ENCODE measurements around the gene PLTP.
"Not testable (repeated sequence)": the region's sequence is repeated elsewhere in the genome, so short reads cannot be mapped to it uniquely, and the experiment has no call there.

The PLTP gene

GRCh38 chr20:45911486-45912343, at the start of gene PLTP:
TSS of gene PLTP (minus strand) at chr20:45912155. CDS start at chr20:45911452, 703 bp downstream.
- DNase-seq (ENCODE audit: low read depth in 2 of 2), result no peak

DNA sequence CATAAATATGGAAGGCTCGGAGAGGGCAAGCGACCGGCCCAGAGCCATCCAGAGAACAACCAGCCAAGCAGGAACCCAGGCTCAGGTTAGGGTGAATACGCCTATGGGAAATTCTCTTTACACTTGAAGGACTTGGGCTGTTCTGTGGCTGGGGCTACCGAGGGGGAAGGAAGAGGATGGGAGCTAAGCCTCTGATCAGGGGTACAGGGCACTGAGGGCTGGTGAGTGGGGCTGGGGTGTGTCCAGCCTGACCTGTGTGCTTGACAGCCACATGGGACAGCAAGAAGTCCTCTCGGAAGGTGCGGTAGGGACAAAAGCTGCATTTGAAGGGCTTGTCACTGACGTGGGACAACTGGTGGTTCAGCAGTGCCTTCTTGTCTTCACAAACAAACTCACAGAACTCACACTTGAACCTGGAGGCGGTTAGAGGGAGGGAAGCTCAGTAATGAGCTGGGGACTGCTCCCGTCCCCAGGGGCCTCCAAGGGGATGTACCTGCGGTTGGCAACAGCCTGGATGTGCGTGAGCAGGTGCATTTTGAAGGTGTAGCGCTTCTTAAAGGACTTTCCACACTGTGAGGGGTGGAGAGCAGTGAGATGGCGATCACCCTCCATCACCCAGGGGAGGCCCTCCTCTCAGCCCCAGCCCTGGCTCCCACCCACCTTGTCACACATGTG, 48.1 kb upstream of the PLTP start:
- no peak for DNase-seq (ENCODE audit: low read depth in 2 of 2)

DNA sequence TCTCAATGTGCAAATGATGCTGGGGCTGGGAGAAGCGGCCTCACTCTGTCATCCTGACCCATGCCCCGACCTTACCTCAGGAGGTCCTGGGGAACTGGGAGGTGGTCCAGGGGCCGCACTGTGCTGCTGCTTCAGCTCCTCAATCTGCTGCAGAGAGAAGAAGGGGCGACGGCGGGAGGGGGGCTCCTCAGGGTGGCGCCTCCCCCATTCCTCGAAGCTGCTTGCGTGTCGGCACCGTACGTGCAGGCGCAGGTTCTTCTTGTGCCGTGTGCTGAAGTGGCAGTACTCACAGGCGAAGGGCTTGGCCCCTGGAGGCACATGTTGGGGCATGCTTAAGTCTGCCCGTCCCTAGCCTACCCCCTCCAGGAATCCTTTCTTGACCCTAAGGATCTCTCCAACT, 47.2 kb upstream of the PLTP start:
- DNase-seq (ENCODE audit: low read depth in 2 of 2), result no peak

DNA sequence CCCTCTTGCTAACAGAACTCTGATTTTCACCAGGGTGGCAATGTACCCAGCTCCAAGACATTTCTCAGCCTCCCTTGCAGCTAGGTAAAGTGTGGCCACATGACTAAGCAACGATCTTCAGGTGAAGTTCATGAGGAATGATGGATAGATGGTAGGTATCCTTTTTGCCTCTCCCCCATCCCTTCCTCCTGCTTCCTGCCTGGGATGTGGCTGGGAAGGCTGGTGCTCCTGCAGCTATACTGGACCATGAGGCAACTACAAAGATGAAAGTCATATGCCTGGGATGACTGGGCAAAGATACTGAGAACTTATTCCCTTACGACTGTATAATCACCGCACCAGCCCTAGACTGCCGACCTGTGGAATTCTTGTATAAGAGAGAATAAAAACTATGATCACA, 46.6 kb upstream of the PLTP start:
- DNase-seq (ENCODE audit: low read depth in 2 of 2), result no peak

GRCh38 chr20:45957021-45957941, 45.3 kb upstream of the PLTP start:
- DNase-seq (ENCODE audit: low read depth in 2 of 2), result no peak

DNA sequence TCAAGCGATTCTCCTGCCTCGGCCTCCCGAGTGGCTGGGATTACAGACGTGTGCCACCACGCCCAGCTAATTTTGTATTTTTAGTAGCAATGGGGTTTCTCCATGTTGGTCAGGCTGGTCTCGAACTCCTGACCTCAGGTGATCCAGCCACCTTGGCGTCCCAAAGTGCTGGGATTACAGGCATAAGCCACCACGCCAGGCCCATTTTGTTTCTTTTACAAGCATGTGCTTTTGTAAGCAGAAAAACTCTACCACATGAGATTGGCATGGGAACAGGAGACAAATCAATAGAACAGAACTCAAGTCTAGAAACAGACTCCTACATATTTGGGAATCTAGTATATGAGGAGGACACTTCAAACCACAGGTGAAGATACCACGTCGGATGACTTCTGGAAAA, 44.4 kb upstream of the PLTP start:
- not testable (repeated sequence) for DNase-seq (ENCODE audit: low read depth in 2 of 2)

DNA sequence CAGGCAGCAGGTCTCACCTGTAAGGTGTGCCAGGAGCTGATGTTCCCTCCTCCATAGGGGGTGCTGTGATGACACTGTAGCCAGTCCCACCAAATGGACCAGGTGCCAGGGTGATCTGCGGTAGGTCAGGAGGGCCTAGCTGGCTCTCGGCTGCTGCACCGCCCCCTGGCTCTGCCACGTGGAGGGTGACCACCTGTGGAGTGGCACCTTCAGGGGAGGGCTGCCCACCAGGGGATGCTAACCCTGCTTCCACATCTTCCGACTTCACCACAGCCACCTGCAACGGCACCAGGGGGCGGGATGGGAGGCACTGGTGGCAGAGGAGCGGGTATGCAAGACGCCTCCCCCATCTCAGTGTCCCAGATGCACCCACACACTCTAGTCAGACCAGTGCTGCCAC, 41.7 kb upstream of the PLTP start:
- DNase-seq (ENCODE audit: low read depth in 2 of 2), result no peak

GRCh38 chr20:45952861-45953260, 40.9 kb upstream of the PLTP start:
- DNase-seq (ENCODE audit: low read depth in 2 of 2), result no peak

GRCh38 chr20:45951925-45952834, 40.2 kb upstream of the PLTP start:
- DNase-seq (ENCODE audit: low read depth in 2 of 2), result no peak

DNA sequence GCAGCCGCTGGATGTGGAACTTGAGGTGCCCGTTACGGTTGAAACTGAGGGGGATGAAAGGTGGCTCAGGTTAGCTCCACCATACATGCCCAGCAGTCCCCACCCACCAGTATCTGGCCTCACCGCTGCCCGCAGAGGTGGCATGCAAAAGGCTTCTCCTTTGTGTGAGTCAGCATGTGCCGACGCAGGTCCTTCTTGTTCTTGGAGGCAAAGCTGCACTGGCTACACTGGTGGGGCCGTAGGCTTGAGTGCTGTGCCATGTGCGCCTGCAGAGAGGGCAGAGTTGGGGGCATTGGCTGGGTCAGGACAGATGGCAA, 38.3 kb upstream of the PLTP start:
- no peak for DNase-seq (ENCODE audit: low read depth in 2 of 2)

DNA sequence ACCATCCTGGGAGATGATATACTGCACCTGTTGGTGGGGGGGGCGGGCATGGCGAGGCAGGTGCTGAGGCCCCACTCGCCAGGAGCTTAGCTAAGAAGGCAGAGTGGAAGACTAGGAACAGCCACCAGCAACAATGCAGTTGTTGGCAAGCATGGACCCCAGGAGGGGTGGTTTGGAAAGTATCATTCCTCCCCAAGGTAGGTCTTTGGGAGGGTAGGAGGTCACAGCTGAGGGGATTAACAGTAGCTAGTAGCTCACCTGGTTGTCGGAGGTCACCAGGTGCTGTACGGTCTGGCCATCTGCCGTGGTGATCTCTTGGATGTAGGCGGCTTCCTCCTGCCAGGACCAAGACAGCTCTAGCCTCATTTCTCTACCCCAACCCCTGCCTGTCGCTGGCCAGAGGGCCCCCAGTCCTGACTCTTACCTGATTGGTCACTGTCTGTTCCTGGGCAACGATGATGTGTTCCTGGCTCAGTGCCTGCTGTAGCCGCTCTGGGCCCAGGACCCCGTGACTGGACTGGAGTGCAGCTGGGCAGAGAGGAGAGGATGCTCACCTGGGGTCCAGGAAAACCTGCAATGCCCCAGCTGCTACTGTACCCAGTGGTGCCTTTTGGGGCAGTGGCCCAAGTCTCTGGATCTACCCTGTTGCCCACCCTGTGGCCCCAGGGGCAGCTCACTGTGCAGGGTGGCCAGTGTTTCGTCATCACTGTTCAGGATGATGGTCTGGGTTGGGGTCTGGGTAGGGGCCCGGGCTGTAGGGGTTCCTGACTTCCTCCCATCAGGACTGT, 37.8 kb upstream of the PLTP start:
- no peak for DNase-seq (ENCODE audit: low read depth in 2 of 2)

DNA sequence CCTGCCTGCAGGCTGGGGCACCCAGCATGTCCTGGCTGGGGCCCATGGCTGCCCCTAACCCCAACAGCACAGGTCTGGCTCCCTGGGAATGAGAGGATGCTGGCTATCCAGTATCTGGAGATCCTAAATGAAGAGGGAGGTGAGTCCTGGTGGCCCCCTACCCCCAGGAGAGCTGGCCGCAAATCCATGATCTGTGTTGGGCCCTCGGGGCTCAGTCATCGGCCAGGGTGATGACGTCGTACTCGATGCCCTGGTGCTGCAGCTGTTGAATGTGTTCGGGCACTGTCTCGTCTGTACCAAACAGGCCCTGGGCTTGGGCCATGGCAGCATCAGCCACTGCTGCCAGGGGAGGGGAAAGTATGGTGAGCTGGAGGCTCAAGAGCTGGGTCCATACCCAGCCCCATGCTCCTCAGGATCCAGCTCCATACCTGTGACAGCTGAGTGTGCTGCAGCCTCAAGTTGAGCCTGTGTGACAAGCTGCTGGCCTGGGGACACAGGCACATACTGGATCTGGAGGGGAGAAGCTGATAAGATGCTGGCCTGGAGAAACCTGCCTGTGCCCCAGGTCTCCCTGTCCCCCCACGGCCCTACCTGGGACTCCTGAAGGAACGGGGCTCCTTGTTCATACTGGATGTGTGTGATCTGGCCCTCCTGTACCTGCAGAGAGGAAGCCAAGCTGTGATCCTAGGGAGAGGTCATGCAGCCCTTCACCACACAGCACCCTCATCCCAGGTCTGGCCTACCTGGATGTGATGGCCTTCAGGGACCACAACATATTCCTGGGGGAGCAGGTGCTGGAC, 37.0 kb upstream of the PLTP start:
- no peak for DNase-seq (ENCODE audit: low read depth in 2 of 2)

DNA sequence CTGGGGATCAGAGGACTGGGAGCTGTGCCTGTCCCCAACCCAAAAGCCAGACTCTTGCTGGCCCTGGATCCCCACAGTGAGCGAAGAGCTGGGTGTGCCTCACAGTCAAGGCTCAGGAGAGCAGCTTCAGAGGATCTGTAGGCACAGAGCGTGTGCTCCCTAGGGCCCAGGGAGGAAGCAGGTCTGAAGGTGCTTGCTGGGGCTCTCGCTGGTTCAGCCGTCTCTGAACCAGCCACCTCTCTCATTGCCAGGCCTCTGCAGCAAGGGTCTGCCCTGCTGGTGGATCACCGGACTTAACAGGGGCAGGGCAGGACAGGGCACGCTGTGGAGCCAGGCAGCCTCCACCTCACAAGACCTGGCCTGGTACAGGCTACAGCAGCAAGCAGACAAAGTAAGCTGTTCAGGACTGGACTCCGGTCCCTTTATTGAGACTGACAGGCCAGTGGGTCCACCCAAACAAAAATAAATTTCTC, 36.3 kb upstream of the PLTP start:
- DNase-seq (ENCODE audit: low read depth in 2 of 2), result no peak

GRCh38 chr20:45947110-45947866, 35.3 kb upstream of the PLTP start:
- DNase-seq (ENCODE audit: low read depth in 2 of 2), result no peak

DNA sequence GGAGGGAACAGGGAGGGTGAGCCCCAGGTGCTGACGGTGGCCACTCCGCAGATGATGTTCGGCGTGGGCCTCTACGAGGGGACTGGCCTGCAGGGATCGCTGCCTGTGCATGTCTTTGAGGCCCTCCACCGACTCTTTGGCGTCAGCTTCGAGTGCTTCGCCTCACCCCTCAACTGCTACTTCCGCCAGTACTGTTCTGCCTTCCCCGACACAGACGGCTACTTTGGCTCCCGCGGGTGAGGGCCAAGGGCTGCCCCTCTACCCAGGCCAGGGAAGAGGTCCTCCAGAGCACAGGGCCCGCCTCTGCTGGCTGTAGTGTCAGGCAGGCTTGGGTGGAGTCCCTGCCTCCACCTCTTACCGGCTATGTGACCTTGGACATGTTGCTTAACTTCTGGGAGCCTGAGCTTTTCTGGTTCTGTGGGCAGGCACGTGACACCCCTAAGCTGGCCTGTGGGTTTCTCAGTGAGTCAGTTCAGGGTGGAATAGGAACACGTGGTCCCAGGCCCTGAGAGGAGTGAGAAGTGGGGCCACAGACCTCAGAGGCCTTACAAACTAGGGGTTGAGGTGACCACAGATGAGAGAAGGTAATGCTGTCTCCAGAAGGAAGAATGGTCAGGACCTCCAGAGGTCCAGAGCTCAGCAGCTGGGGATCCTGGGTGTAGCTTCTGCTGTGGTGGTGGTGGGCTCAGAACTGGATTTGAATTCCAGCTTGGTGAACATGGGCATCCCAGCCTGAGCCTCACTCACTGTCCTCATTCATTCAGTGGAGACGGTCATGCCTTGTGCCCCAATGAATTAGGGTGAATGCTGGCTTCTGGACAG, 34.4 kb upstream of the PLTP start:
- DNase-seq (ENCODE audit: low read depth in 2 of 2), result no peak

- no peak for DNase-seq (ENCODE audit: low read depth in 2 of 2)
Observed at GRCh38 chr20:45945678-45946148, 33.8 kb upstream of the PLTP start.

DNA sequence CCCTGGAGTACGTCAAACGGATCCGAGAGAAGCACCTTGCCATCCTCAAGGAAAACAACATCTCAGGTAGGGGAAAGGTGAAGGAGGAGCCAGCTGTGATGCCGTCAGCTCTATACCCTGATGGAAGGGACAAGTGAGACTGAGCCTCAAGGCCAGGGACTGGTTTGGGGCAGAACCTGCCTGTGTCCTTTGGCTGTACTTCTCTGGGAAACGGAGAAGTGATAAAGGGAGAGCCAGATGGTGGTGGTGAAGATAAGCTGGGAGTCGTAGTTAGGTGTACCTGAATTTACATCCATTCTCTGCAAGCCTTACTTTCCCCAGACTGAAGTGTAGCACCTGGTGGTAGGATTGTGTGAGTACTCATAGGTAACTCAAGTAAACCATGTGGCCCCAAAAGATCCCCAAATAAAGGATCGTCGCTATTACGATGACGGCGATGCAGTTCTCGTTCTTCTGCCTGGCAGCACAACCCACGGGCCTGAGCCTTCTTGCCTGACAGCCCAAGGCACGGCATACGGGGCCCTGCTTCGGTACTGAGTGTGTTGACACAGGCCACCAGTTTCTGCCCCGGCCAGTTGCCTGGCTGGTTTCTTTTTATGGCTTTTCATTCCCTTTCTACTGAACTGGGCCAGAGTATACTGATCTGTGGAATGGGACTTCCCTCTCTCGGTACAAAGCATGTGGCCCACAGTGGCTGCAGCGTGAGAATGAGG, 33.2 kb upstream of the PLTP start:
- no peak for DNase-seq (ENCODE audit: low read depth in 2 of 2)
